Parathyroid adenoma (tissue), 2 donors: ENCODE data around the gene OPRL1.
"Not testable (repeated sequence)": the region's sequence is repeated elsewhere in the genome, so short reads cannot be mapped to it uniquely, and the experiment has no call there.

Source experiments
- H2AFZ ChIP-seq: fragments of 300-600 bp; sonication (generic); one replicate; pipeline ENCODE4 v1.7.0; 2017; ENCODE audit warnings: antibody characterized with exemption, mild to moderate bottlenecking
- H3K27ac ChIP-seq: fragments of 300-600 bp; sonication (generic); one replicate; pipeline ENCODE4 v1.7.0; 2017
- H3K27me3 ChIP-seq: fragments of 300-600 bp; sonication (generic); one replicate; pipeline ENCODE4 v1.7.0; 2017; ENCODE audit warnings: low read length; ENCODE audit not compliant: control insufficient read depth, insufficient read depth
- H3K36me3 ChIP-seq: fragments of 300-600 bp; sonication (generic); one replicate; pipeline ENCODE4 v1.7.0; 2017; ENCODE audit warnings: low read length; ENCODE audit not compliant: control insufficient read depth, insufficient read depth
- H3K4me1 ChIP-seq: fragments of 300-600 bp; sonication (generic); one replicate; pipeline ENCODE4 v1.7.0; 2017; ENCODE audit warnings: control low read depth
- H3K4me2 ChIP-seq: fragments of 300-600 bp; sonication (generic); one replicate; pipeline ENCODE4 v1.7.0; 2017; ENCODE audit warnings: low read length
- H3K4me3 ChIP-seq: fragments of 300-600 bp; sonication (generic); one replicate; pipeline ENCODE4 v1.7.0; 2017; ENCODE audit warnings: low read depth, low read length
- H3K79me2 ChIP-seq: fragments of 300-600 bp; sonication (generic); one replicate; pipeline ENCODE4 v1.7.0; 2017; ENCODE audit warnings: control low read depth
- H3K9ac ChIP-seq: fragments of 300-600 bp; sonication (generic); one replicate; pipeline ENCODE4 v1.7.0; 2017; ENCODE audit warnings: mild to moderate bottlenecking
- H3K9me3 ChIP-seq: fragments of 300-600 bp; sonication (generic); one replicate; pipeline ENCODE4 v1.7.0; 2017; ENCODE audit warnings: low read length; ENCODE audit not compliant: control insufficient read depth
- TF ChIP-seq, protein P1 (sequence below): fragments of 300-600 bp; sonication (generic); IDR thresholded peaks from one replicate; pipeline ENCODE4 v1.7.0; 2017; ENCODE audit warnings: antibody characterized with exemption, mild to moderate bottlenecking
- donor health status: primary hyperparathyroidism.

OPRL1 gene

GRCh38 chr20:64129146-64129782, 49.4 kb downstream of the OPRL1 start:
- H3K36me3 ChIP-seq, result no peaks in the 10 kb centered on the region
- peaks cover 25% of the 10 kb centered on the region for H3K79me2 ChIP-seq
- no peaks in the 10 kb centered on the region for H3K27me3 ChIP-seq
- no peaks in the 10 kb centered on the region for H3K9me3 ChIP-seq
- TF ChIP-seq, protein P1, sequence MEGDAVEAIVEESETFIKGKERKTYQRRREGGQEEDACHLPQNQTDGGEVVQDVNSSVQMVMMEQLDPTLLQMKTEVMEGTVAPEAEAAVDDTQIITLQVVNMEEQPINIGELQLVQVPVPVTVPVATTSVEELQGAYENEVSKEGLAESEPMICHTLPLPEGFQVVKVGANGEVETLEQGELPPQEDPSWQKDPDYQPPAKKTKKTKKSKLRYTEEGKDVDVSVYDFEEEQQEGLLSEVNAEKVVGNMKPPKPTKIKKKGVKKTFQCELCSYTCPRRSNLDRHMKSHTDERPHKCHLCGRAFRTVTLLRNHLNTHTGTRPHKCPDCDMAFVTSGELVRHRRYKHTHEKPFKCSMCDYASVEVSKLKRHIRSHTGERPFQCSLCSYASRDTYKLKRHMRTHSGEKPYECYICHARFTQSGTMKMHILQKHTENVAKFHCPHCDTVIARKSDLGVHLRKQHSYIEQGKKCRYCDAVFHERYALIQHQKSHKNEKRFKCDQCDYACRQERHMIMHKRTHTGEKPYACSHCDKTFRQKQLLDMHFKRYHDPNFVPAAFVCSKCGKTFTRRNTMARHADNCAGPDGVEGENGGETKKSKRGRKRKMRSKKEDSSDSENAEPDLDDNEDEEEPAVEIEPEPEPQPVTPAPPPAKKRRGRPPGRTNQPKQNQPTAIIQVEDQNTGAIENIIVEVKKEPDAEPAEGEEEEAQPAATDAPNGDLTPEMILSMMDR, result no peak
- no peak overlapping the region for H3K9ac ChIP-seq
- no peak overlapping the region for H3K27ac ChIP-seq
- H3K4me3 ChIP-seq, result no peak overlapping the region
- no peak overlapping the region for H3K4me2 ChIP-seq
- no peak overlapping the region for H2AFZ ChIP-seq
- H3K4me1 ChIP-seq, result no peaks in the 10 kb centered on the region

GRCh38 chr20:64130271-64130670, 50.4 kb downstream of the OPRL1 start:
- Histone ChIP-seq H3K4me1 (no peaks in the 10 kb centered on the region), H3K27me3 (no peaks in the 10 kb centered on the region), H3K79me2 (peaks cover 25% of the 10 kb centered on the region), H3K4me3 (no peak overlapping the region), H3K9ac (no peak overlapping the region), H3K27ac (no peak overlapping the region), H2AFZ (no peak overlapping the region), H3K9me3 (no peaks in the 10 kb centered on the region), H3K4me2 (no peak overlapping the region), H3K36me3 (no peaks in the 10 kb centered on the region)
- TF ChIP-seq, protein P1, result no peak

- no peak overlapping the region for H3K27ac ChIP-seq
- no peak overlapping the region for H3K9ac ChIP-seq
- H3K4me2 ChIP-seq, result no peak overlapping the region
- H3K27me3 ChIP-seq, result no peaks in the 10 kb centered on the region
- no peak overlapping the region for H2AFZ ChIP-seq
- H3K36me3 ChIP-seq, result no peaks in the 10 kb centered on the region
- H3K4me3 ChIP-seq, result no peak overlapping the region
- H3K9me3 ChIP-seq, result no peaks in the 10 kb centered on the region
- H3K4me1 ChIP-seq, result no peaks in the 10 kb centered on the region
- TF ChIP-seq, protein P1, result no peak
- peaks cover 25% of the 10 kb centered on the region for H3K79me2 ChIP-seq
Measured at GRCh38 chr20:64130876-64131275, 51.0 kb downstream of the OPRL1 start.

GRCh38 chr20:64131406-64131805, 51.5 kb downstream of the OPRL1 start:
- Histone ChIP-seq H3K4me2 (no peak overlapping the region), H3K79me2 (peaks cover 25% of the 10 kb centered on the region), H3K4me1 (no peaks in the 10 kb centered on the region), H3K4me3 (no peak overlapping the region), H3K27me3 (no peaks in the 10 kb centered on the region), H3K27ac (no peak overlapping the region), H3K36me3 (no peaks in the 10 kb centered on the region), H3K9ac (no peak overlapping the region), H3K9me3 (no peaks in the 10 kb centered on the region), H2AFZ (no peak overlapping the region)
- TF ChIP-seq, protein P1, result no peak

DNA sequence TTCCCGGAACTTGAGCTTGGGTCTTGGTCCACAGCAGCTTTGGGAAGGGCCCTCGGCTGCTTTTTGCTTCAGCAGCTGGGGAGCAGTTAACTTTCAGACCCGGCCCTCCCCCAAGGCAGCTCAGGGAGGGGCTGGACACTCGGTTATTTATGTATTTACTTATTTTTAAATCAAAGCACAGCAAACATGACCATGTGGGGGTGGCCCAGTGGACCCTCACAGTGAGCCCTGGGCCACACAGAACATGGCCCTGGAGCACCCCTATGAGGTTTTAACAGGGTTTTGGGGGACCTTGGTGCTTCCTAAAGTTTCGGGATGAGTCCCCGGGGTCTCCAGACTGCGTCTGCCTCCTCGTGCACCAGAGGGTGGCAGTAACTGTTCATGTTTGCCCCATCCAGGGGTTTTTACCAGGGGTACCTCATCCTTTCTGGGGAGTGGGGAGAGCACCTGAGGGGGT, 54.1 kb downstream of the OPRL1 start:
- Histone ChIP-seq H3K4me2 (no peak overlapping the region), H3K9me3 (no peaks in the 10 kb centered on the region), H3K4me1 (no peaks in the 10 kb centered on the region), H3K27me3 (no peaks in the 10 kb centered on the region), H3K9ac (no peak overlapping the region), H3K27ac (no peak overlapping the region), H3K4me3 (no peak overlapping the region), H3K79me2 (peaks cover 31% of the 10 kb centered on the region), H2AFZ (no peak overlapping the region), H3K36me3 (no peaks in the 10 kb centered on the region)
- TF ChIP-seq, protein P1, result no peak

- not testable (repeated sequence) for H2AFZ ChIP-seq, H3K9me3 ChIP-seq, H3K4me2 ChIP-seq, H3K36me3 ChIP-seq, H3K27ac ChIP-seq, H3K27me3 ChIP-seq, H3K9ac ChIP-seq, H3K4me1 ChIP-seq, H3K4me3 ChIP-seq
- peaks cover 25% of the 10 kb centered on the region for H3K79me2 ChIP-seq
Measured at GRCh38 chr20:64134744-64135143, 54.9 kb downstream of the OPRL1 start.
